GM10248 (cell line): ENCODE results near the gene EFCAB12.
A peak's percentile ranks its signal among the peaks of the same experiment; 100 is the strongest.

Experiments used
- CTCF ChIA-PET: fragments of 300-600 bp; sonication (Branson Sonifier 250); formaldehyde crosslinking; extraction: SDS; loops from one replicate; lab custom pipeline; 2021; ENCODE audit warnings: antibody characterized with exemption; lab: Yijun Ruan, JAX
- POLR2A ChIA-PET: fragments of 350-650 bp; sonication (Branson Sonifier 250); formaldehyde crosslinking; extraction: SDS; loops from one replicate; lab custom pipeline; 2020; ENCODE audit warnings: antibody characterized with exemption; lab: Yijun Ruan, JAX
- DNase-seq: peaks from one replicate; pipeline ENCODE4 v3.0.0; 2012; ENCODE audit errors: extremely low spot score
- CTCF ChIP-seq: IDR thresholded peaks from 2 replicates; pipeline ENCODE4 v1.5.1; 2012; ENCODE audit warnings: mild to moderate bottlenecking, low read depth; ENCODE audit errors: extremely low read depth, missing control alignments, control extremely low read depth

EFCAB12 gene

DNA sequence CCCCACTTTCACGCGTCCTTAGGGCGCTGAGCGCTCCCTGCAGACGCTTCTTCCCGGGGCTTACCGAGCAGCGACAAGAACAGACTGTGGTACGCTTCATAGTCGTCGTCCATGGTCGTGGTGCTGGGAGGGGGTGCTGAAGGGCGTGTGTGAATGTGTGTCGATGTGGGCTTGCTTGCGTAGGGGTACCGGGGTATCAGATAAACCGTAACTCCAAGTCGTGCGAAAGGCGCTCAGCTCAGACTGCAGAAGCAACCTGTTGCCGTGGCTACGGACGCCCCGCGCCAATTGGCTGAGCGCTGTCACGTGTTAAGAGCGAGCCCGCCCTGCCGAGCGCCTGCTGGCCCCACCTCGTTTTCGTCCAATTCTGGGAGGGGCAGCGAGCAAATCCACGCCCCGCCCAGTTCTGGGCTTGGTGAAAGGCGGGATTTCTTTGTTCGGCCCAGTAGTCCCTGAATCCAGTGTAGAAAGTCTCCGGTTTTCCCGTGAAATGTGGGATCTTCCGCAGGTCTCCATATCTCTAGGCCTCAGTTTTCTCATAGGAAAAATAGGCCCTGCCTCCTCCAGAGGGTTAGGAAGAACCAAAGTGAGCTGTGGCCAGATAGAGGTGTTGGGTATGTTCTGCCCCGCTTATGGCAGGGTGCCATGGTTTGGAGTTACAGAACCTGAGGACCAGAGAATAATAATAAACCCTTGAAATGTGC lies at the start of gene EFCAB12:
Gene EFCAB12, minus strand, starts transcription at position 261 of the 704 bp plus-strand sequence. Its CDS starts 148 bp downstream, at position 113.
- peak; percentile 89 for DNase-seq
- TF ChIP-seq CTCF: no peak
- ChIA-PET POLR2A (interaction anchor here (0.6 to 1.0 kb wide), 2 partner anchors 9 to 29 kb away, joined by 3 to 4 read pairs; no protein-coding TSS in a partner anchor), CTCF (interaction anchor here (1.0 to 1.8 kb wide), 6 partner anchors 10 to 45 kb away, joined by 3 to 5 read pairs (median 4); partner anchors contain the start of genes IFT122 and MBD4)

DNA sequence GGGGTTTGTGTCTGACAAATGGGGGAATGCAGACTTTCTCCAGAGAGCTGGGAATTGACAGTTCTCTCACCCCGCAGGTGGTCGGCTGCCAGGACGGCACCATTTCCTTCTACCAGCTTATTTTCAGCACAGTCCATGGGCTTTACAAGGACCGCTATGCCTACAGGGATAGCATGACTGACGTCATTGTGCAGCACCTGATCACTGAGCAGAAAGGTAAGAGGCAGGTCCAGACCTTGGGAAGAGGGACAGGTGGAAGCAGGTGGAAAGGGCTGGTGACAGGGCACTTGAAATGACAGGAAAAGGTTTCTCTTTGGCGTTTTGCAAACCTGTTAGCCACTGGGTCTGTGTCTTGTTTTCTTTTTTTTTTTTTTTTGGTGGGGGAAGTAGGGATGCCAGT lies 48.1 kb upstream of the EFCAB12 start:
- no peak for DNase-seq
- CTCF ChIA-PET: interaction anchor here (2.1 to 2.3 kb wide), 2 partner anchors 10 to 13 kb away, joined by 7 to 17 read pairs; no protein-coding TSS in a partner anchor
- no peak for TF ChIP-seq CTCF
- POLR2A ChIA-PET: interaction anchor here (0.7 kb wide), 1 partner anchor 61 kb away, joined by 7 read pairs; no protein-coding TSS in a partner anchor

DNA sequence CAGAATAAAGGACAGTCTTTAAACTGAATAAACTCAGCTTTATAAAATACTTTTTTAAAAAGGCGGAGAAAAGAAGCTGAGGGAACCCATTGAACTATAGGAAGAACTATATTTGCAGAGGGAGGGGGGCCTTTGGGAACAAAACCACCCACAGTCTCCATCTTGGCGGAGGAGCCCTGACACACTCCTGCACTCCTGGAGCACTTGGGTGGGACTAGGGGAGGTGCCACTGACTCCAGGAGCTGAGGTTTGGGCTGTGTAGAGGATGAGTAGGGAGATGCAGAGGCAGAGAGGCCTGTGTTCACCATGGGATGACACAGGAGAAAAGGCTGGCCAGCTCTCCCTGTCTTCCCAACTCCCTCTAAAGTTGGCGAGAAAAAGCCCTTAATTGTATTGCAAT lies 47.4 kb upstream of the EFCAB12 start:
- DNase-seq: no peak
- CTCF ChIA-PET: interaction anchor here (1.4 to 2.3 kb wide), 3 partner anchors 10 to 14 kb away, joined by 6 to 17 read pairs (median 7); no protein-coding TSS in a partner anchor
- no peak for TF ChIP-seq CTCF
- POLR2A ChIA-PET: no interaction called here

- POLR2A ChIA-PET: no interaction called here
Measured at GRCh38 chr3:129474984-129475804, 46.8 kb upstream of the EFCAB12 start.

GRCh38 chr3:129473769-129474152 lies 45.3 kb upstream of the EFCAB12 start:
- POLR2A ChIA-PET: no interaction called here
- no peak for DNase-seq
- CTCF ChIA-PET: interaction anchor here (1.3 kb wide), 1 partner anchor 44 kb away, joined by 3 read pairs; no protein-coding TSS in a partner anchor
- no peak for TF ChIP-seq CTCF

More at GRCh38 chr3:129474984-129475804, 46.8 kb upstream of the EFCAB12 start:
- CTCF ChIA-PET: interaction anchor here (1.4 to 2.3 kb wide), 3 partner anchors 11 to 15 kb away, joined by 6 to 17 read pairs (median 7); no protein-coding TSS in a partner anchor
- no peak for DNase-seq
- no peak for TF ChIP-seq CTCF
